Coronary artery (tissue), 2 donors: Measurements from ENCODE around the gene PCLO.
"Not testable (repeated sequence)": the region's sequence is repeated elsewhere in the genome, so short reads cannot be mapped to it uniquely, and the experiment has no call there.

Experiments
- DNase-seq: peaks from one replicate; pipeline ENCODE4 v3.0.0-alpha.2; 2017; ENCODE audit warnings: low spot score
- H3K27ac ChIP-seq, 2 donors: fragments of 200-600 bp; sonication (generic); one replicate each; pipeline ENCODE4 v1.5.1; 2016 to 2019
- H3K4me3 ChIP-seq: fragments of 200-600 bp; sonication (generic); 2 replicates; pipeline ENCODE4 v1.5.1; 2016; ENCODE audit warnings: mild to moderate bottlenecking, moderate library complexity
- CTCF ChIP-seq: fragments of 200-600 bp; sonication (generic); IDR thresholded peaks from one replicate; pipeline ENCODE4 v1.5.1; 2019; ENCODE audit warnings: antibody characterized with exemption

PCLO gene

DNA sequence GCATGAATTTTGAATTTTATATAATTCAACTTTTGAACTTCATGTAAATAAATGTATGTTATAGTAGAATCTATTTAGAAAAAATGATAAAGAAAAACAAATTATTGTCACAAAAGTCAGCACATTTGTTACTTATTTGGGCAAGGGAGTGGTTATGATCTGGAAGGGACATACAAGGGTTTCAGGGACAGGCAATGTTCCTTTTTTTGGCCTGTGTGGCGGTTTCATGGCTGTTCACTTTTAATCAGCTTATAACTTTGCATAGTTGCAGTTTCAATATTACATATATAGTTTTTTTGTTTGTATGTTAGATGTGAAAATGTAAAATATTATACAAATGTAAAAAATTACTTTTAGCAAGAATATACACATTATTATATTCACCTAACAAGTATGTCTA lies 256.2 kb downstream of the PCLO start:
- Histone ChIP-seq H3K4me3 (no peak overlapping the region), H3K27ac (no peak overlapping the region)
- DNase-seq, result no peak
- TF ChIP-seq CTCF, result no peak

DNA sequence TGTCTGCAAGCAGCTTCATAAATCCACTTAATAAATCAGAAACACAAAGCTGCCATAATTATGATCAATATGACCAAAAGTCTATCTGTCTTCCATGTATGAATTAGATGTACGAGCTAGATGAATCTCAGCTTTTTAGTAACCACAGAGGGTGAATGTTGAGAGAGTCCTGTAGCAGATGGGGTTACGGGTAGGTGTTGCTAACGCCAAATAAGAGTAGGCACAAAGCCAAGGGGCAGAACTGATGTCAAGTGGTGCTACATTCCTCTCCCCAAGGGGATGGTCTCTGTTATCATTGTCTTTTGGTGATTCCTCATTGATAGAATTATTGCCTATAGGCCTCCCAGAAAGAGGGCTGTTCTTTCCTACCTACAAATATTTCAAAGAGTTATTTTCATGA lies 257.8 kb downstream of the PCLO start:
- no peak for TF ChIP-seq CTCF
- no peak for DNase-seq
- no peak overlapping the region for H3K4me3 ChIP-seq
- no peak overlapping the region for H3K27ac ChIP-seq

GRCh38 chr7:82901098-82901497 lies 261.6 kb downstream of the PCLO start:
- not testable (repeated sequence) for H3K27ac ChIP-seq, DNase-seq, H3K4me3 ChIP-seq

DNA sequence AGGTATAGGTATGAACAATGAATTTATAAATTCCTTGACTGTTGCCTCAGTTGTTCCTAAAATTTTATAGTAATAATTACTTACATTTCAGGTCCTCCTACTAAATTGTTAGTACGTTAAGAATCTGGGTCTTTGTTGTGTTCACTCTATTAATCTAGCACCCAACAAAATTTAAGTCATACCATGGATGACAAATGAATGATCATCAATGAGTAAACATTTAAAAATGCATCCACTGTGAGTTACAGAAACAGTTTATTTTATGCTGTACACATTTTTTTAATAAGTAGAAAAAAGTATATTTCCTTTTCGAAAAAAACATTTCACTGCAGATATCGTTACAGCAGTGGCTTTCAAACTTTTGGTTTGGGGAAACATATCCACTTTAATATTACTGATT lies 265.2 kb downstream of the PCLO start:
- no peak overlapping the region for H3K27ac ChIP-seq
- DNase-seq, result no peak
- TF ChIP-seq CTCF, result no peak

GRCh38 chr7:82894341-82894740 lies 268.3 kb downstream of the PCLO start:
- not testable (repeated sequence) for H3K27ac ChIP-seq, H3K4me3 ChIP-seq, DNase-seq

More for the DNA sequence above, 265.2 kb downstream of the PCLO start:
- no peak overlapping the region for H3K4me3 ChIP-seq

GRCh38 chr7:82886324-82886723 lies 276.4 kb downstream of the PCLO start:
- no peak overlapping the region for H3K4me3 ChIP-seq
- H3K27ac ChIP-seq, result no peak overlapping the region
- no peak for TF ChIP-seq CTCF
- no peak for DNase-seq

GRCh38 chr7:82865856-82866255 lies 296.8 kb downstream of the PCLO start:
- Histone ChIP-seq H3K4me3 (no peak overlapping the region), H3K27ac (no peak overlapping the region)
- no peak for DNase-seq
- no peak for TF ChIP-seq CTCF

DNA sequence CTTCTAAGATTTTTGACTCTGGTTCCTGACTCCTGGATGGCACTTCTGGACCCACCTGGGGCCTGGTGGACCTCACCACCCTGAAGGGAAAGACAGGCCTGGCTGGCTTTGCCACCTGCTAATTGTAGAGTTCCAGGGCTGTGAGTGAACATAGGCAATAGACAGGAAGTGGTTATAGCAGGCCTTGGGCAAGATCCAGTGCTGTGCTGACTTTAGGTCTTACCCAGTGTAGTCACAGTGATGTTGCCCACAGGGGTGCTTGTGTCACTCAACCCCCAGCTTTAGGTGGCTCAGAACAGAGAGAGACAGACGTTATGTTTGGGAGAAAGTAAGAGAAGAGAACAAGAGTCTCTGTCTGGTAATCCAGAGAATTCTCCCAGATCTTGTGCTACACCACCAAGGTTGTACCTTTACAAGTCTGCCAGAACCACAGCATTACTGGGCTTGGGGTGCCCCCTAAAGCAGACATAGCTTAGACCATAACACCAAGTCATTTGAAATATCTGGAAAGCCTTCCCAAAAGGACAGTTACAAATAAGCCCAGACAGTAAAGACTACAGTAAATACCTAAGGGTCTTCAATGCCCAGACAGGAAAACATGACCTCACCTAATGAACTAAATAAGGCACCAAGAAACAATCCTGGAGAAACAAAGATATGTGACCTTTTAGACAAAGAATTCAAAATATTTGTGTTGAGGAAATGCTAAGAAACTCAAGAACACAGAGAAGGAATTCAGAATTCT lies 303.4 kb downstream of the PCLO start:
- Histone ChIP-seq H3K4me3 (no peak overlapping the region), H3K27ac (no peak overlapping the region)
- no peak for TF ChIP-seq CTCF
- DNase-seq, result no peak
